Spleen (tissue), 7 donors: ENCODE measurements around the gene FCRL3.

ENCODE experiments used
- CTCF ChIP-seq, 11 experiments: fragments of 200-600 bp in 7 of 11; fragments of 450-650 bp in 4 of 11; sonication (generic) in 4 of 11; IDR thresholded peaks in 8 of 11; conservative IDR thresholded peaks in 3 of 11; 1 replicate in 7 of 11; 2 replicates in 4 of 11; pipeline versions ENCODE4 v1.4.0 to v1.8.0; 2016 to 2021; ENCODE audit warnings: antibody characterized with exemption in 11 of 11, inconsistent platforms in 4 of 11, mild to moderate bottlenecking in 1 of 11
- POLR2A ChIP-seq, 3 donors: fragments of 450-650 bp; IDR thresholded peaks; one replicate each; pipeline ENCODE4 v1.5.1; 2017; ENCODE audit warnings: antibody characterized with exemption in 3 of 3, mild to moderate bottlenecking in 1 of 3
- donor health status: DM: no; HTN: no; CAD: no; lungs with moderate emphysema.
- donor health status: DM: no; HTN: no; CAD: no.
- donor health status: DM: no; HTN: no; CAD: no.

- TF ChIP-seq POLR2A (IDR thresholded peaks at IDR 0.05) (no peak), CTCF (IDR thresholded peaks at IDR 0.05 in 8 of 11, conservative IDR thresholded peaks at IDR 0.05 in 3 of 11) (no peak)
Observed at GRCh38 chr1:157723157-157723556, 22.6 kb upstream of the FCRL3 start.
